ENCODE results near the gene POU2F2.

The POU2F2 gene

GRCh38 chr19:42125536-42125935 lies 6.7 kb downstream of the POU2F2 start:
- DNase-seq (ENCODE audit: low read depth) = no peak

GRCh38 chr19:42124386-42124901 lies 7.8 kb downstream of the POU2F2 start:
- DNase-seq (ENCODE audit: low read depth) = no peak

DNA sequence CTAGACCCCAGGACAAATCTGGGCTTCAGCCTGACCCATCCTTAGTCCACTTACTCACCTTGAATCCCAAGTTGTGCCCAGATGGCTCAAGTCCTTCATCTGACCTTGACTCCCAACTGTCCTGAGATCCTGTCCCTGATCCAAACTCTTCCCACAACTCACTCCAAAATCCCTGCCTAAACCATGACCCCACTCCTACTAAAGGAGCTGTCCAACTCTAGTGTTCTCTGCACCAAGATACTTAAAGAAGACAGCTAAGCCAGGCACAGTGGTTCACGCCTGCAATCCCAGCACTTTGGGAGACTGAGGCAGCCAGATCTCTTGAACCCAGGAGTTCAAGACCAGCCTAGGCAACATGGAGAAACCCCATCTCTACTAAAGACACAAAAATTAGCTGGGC lies 8.5 kb downstream of the POU2F2 start:
- no peak for DNase-seq (ENCODE audit: low read depth)

- peak; percentile 57 for DNase-seq (ENCODE audit: low read depth)
These were observed 9.3 kb downstream of the POU2F2 start for GRCh38 chr19:42122691-42123607.

DNA sequence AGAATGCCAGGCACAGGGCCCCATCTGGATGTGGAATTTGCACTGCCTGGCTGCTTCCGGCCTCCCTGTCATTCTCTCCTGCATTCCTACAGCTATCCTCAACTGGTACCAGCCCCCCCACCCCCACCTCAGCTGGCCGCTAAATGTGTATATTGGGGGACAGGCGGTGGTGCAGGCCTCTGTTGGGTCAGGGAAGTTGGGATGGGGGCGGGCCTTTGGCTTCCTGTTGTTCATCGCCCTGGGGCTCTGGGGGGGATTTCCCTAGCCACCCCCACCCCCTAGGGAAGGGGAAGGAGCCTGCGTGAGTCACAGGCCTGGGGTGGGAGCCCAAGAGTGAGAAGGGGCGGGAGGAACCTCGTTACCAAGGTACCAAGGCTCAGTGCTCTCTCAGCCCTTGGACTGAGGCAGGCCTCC lies 10.6 kb downstream of the POU2F2 start:
- DNase-seq (ENCODE audit: low read depth) = peak; percentile 76

GRCh38 chr19:42121036-42121621 lies 11.1 kb downstream of the POU2F2 start:
- no peak for DNase-seq (ENCODE audit: low read depth)

DNA sequence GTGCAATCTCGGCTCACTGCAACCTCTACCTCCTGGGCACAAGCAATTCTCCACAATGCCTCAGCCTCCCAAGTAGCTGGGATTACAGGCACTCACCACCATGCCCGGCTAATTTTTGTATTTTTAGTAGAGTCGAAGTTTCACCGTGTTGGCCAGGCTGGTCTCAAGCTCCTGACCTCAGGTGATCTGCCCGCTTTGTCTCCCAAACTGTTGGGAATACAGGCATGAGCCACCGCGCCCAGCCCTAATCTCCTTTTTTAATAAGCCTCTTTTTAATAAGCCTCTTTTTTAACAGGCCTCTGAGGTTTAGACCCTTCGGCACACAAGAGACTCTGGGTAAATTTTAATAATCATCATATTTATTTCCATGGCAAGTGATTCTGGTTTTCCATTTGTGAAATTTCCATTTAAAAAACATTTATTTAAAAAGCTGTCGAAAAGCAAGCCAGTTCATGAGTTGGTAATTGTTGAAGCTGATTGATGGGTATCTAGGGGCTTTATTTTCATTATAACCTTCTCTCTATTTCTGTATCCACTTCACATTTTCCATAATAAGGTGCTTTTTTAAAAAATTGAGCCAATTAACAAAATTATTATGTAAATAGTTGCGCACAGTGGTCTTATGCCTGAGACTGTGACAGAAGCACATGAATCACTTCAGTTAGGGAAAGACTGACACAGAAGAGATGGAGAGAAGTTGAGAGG lies 11.8 kb downstream of the POU2F2 start:
- no peak for DNase-seq (ENCODE audit: low read depth)

DNA sequence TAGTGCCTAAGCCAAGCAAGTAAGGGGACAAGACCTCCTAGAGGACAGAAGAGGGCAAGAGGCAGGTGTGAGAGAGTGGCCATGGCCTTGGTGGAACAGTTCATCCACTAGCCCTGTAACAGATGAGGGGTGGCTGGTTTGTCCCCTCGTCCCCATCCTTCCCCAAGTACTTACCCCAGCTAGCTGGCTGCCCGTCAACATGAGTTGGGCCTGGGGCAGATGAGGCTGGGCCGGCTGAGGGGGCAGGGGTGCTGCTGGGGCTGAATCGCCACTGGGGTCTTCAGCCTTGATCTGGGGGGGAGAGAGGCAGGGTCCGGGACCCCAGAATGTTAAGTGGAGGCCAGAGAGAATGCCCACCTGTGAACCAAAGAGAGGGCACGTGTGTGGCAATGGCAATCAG lies 15.2 kb downstream of the POU2F2 start:
- DNase-seq (ENCODE audit: low read depth) = no peak

- DNase-seq (ENCODE audit: low read depth) = no peak
These were observed 15.8 kb downstream of the POU2F2 start for GRCh38 chr19:42116308-42117075.

GRCh38 chr19:42115705-42116104 lies 16.5 kb downstream of the POU2F2 start:
- no peak for DNase-seq (ENCODE audit: low read depth)

DNA sequence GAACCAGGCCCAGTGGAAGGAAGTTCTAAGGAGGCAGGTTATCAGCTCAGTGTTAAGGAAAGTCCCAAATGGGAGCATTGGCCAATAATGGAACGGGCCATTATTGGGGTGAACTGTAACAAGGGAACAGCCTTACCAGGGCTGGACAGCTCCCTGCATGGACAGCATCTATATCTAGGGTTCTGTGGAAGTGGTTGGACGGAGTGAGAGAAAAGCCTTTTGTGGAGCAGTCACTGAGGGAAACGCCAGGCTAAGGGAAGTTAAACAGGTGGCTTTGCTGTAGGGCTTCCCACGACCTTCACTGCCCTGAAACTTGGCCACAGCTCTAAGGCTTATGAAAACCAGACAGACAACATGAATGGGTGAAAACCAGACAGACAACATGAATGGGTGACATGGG lies 17.0 kb downstream of the POU2F2 start:
- DNase-seq (ENCODE audit: low read depth) = no peak

DNA sequence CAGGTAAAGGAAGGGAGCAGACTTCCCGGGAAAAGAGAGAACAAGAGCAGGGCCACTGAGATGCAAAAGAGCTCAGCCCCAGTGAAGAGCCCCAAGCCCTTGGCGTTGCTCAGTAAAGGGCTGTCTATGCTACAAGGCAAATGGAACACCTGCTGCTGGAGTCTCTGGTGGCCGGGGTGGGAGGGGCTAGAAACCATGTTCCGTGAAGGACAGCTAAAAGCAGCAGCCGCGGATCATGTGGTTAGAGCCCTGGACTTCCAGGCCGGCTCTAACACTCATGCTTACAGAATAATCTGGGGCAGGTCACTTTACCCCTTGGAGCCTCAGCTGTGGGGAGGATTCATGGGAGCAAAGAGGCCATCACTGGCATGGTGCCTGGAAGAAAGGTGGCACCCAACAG lies 17.8 kb downstream of the POU2F2 start:
- DNase-seq (ENCODE audit: low read depth) = no peak

- no peak for DNase-seq (ENCODE audit: low read depth)
These were observed 18.5 kb downstream of the POU2F2 start for GRCh38 chr19:42113641-42114348.

DNA sequence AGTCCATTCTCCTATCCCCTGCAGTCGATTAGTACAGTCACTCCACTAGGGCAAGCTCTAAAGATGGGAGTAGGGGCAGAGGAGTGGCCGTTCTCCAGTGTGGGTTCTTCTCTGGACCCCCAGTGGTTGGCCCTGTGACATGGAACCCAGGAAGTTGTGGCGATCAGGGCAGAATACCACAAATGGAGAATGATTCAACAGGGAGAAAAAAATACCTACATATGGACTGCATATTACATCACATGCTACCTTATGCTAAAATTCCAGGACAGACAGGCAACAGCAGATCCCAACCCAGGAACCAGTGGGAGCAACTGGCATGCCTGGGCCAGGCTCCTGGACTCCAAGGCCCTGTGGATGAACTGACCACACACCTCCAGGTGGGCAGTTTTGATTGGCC lies 20.4 kb downstream of the POU2F2 start:
- no peak for DNase-seq (ENCODE audit: low read depth)

- no peak for DNase-seq (ENCODE audit: low read depth)
These were observed 20.9 kb downstream of the POU2F2 start for GRCh38 chr19:42111384-42111783.

DNA sequence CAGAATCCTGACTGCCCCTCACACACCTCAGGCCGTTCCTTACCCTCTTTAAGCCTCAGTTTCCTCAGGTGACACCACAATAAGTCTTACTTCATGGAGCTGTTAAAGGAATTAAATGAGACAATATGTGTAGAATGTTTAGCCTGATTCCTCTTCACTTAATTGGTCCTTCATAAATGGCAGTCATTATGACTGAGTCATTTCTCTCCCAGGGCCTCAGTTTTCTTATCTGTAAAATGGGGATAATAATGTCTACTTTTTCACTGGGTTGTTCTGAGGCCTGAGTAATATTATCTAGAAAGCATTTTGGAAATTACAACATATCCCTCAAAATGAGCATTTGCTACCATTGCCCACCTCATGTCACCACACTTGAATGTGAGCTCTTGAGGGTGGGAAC lies 21.6 kb downstream of the POU2F2 start:
- no peak for DNase-seq (ENCODE audit: low read depth)

DNA sequence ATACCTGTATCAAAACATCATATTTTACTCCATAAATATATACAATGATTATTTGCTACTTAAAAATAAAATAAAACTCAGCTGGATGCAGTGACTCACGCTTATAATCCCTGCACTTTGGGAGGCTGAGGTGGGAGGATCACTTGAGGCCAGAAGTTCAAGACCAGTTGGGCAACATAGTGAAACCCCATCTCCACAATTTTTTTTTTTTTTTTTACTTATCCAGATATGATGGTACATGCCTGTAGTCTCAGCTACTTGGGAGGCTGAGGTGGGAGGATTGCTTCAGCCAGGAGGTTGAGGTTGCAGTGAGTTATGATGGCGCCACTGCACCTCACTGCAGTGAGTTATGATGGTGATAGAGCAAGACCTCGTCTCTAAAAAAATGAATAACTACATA lies 22.4 kb downstream of the POU2F2 start:
- no peak for DNase-seq (ENCODE audit: low read depth)

DNA sequence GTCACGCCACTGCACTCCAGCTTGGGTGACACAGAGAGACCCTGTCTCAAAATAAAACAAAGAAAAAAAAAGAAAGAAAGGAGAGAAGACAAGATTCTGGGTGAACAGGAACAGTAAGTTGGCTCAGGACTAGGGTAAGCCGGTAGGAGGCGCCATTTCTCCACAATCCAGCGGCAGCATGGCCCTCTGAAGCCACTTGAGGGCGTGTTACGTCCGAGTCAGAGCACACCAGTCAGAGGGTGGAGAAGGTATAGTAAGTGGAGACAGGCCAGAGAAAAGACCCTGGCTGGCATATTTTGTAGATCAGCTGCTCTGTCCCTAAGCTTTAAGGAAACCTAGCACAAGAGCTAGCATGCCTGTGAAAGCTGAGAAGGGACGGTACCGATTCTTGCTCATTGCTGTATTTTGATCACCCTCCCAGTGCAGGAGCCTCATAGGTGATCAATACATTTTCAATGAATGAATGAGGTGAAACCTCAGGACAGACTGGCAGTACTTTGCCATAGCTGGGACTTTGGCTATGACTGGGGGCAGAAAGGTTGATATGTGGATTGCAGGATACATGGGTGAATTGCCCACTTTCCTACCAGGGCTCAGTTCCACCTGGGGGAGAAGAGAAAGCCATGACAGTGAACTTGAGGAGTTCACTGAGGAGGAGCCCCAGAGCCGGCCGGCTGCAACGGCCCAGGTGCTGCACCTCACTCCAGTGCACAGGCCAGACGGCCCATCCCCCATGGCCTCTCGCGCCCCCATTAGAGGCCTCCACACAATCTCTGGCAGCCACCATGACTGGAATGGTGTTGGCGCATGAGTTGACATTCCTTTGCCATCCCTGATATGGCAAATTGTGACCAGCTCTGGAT lies 23.5 kb downstream of the POU2F2 start:
- DNase-seq (ENCODE audit: low read depth) = peak; percentile 75

DNA sequence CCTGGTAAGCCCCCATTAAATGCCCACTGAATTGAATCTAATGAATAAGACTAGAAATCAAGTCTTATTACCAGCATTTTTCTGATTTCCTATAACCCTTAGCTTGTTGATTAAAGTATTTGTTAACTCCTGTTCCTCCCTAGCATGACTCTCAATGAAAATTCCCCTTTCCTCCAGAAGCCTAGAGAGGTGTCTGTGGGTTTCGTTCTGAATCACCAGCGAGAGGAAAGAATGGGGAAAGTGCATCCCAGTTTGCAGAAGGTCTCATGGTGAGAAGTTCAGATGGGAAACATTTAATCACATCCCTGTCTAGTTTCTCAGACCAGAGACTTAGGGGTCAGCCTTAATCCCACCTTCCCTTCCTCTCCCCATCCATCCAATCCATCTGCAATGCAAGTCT lies 26.9 kb downstream of the POU2F2 start:
- no peak for DNase-seq (ENCODE audit: low read depth)

DNA sequence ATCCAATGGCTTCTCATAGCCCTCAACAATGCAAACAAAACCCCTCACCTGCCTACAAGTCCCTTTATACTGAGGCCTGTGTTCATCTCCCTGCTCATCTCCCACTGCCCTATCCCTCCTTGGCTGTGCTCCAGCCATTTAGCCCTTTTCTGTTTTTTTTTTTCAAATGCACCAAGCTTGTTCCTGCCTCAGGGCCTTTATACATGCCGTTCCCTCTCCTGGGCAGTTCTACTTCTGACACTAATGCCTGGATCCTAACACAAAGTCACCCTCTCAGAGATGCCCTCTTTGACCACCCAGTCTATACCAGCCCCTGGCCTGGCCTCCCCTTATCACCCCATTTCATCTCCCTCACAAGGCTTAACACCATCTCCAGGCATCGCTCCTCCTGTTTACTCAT lies 29.4 kb downstream of the POU2F2 start:
- DNase-seq (ENCODE audit: low read depth) = no peak
